IPS DF 19.7 (cell line): ENCODE results near the gene CYB561D2.

Experiments
- DNase-seq: peaks from one replicate; pipeline ENCODE4 v3.0.0-alpha.2; 2013; ENCODE audit warnings: low read depth, low spot score

CYB561D2 gene

DNA sequence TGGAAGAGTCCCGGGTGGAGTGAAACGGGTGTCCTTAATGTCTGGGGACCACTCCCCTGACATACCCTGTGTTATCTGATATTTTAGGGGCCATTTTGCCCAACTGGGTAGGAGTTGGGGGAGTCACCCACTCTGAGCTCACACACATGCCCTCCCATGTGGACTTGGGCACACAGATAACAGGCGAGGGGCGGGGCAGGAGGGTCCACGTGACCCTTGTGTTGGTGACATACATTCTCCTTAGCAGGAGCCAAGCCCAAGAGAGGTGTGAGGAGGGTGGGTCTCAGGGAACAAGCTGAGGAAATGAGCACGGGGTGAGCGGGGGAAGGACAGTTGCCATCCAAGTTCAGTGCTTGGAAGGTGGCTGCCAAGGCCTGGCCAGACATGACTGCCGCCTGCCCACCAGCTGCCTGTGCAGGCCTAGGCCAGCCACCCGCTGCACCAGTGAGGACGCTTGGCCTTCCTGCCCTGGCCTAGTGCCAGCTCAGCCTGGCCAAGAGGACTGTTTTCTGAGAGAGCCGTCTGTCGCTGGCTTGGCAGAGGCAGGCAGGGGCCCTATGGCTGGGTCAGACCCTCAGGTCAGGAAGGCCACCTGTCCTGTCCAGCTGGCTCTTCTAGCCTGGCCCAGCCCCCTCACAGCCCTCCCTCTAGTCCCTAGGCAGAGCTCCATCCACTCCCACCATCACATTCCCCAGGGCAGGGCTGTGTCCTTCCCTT, 40.0 kb downstream of the CYB561D2 start:
- no peak for DNase-seq

DNA sequence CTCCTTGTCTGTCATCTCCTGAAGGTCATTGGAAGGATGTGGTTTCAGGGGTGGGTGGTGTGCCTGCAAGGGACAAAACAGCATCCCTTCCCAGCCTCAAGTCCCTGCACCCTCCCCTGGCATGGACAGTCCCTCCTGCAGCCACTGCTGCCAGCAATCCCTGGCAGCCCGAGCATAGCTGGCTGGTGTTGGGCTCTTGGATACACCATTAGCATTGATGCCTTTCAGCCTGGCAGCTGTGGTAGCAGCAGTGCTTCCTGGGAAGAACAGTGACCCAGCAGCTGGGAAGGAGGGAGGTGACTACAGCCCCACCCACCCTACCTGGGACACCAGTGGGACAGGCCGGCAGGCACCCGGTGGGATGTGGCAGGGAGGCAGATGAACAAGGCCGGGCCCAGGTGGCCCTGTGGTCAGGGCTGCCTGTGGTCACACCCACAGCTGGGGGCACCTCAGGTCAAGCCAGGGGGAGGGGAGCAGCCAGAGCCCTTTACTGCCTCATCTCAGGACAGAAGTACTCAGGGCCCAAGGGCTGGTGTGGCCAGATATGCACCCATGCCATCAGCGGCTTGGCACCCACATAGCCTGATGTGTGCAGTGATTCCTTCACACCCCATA, 41.5 kb downstream of the CYB561D2 start:
- DNase-seq: no peak

DNA sequence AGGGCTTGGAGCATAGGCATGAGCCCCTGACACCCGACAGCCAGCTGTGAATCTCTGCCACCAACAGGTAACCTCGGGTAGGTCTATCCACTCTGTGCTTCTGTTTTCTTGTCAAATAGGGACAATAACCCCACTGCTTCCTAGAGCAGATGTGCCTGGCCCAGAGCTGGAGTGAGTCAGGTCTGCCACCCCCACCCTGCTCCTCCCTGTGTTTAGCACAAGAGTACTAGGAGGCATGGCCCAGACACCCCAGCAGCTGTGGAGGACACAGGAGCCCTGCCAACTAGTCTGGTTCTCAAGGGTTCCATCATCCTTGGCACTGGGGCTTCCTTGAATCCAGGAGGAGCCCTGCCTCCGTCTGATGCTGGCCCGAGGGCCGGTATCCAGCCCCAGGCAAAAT, 42.4 kb downstream of the CYB561D2 start:
- DNase-seq: no peak

- DNase-seq: no peak
Measured at GRCh38 chr3:50395070-50395860, 44.6 kb downstream of the CYB561D2 start.

GRCh38 chr3:50396502-50396901, 45.8 kb downstream of the CYB561D2 start:
- DNase-seq: no peak

DNA sequence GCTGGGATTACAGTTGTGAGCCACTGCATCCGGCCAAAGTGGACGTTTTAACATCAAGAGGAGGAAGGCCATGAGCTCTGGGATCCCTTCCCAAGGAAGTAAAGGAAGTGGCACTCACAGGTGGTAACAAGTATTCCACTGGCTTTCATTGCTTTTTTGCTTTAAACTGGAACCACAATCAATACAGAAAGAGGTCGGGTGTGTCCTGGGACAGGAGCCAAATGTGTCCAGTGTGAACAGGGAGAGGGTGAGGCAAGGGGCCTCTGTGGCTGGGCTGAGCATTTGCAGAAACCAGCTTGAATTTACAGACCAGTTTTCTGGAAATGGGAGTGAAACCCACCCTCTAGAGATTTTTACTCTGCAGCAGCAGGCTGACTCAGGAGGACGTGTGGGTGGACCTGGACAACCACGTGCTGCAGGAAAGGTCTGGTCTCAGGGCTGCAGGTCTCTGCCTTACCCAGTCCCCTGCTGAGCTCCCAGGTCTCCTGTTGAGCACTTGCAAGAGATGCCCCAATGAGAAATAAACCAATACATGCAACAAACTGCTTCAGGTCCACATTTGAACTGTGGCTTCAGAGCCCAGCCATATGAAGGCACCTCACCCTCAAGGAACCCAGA, 51.4 kb downstream of the CYB561D2 start:
- DNase-seq: no peak
